SK-N-SH (cell line): Measurements from ENCODE around the gene SP100. TPM values are rescaled to one million over a fixed set of nuclear protein-coding genes. Genes with fewer than 3 reads are reported as not detected.

Experiments
- CTCF ChIA-PET: fragments of 300-600, 350-600 bp; formaldehyde crosslinking; extraction: SDS; loops from one replicate; lab custom pipeline; 2021; lab: Yijun Ruan, JAX
- POLR2A ChIA-PET: fragments of 350-600 bp; sonication (Branson Sonifier 250); formaldehyde crosslinking; extraction: SDS; loops from one replicate; lab custom pipeline; 2020; ENCODE audit warnings: antibody characterized with exemption, inconsistent platforms; lab: Yijun Ruan, JAX
- DNase-seq: peaks from one replicate; pipeline ENCODE4 v3.0.0; 2012
- H2AFZ ChIP-seq: fragments of 200-600 bp; sonication (generic); 2 replicates; pipeline ENCODE4 v1.8.1; 2016; ENCODE audit warnings: antibody characterized with exemption, mild to moderate bottlenecking, low read depth
- H3F3A ChIP-seq: fragments of 200-600 bp; sonication (generic); replicated peaks from 2 replicates; pipeline ENCODE3; 2016; ENCODE audit warnings: antibody characterized with exemption, mild to moderate bottlenecking; ENCODE audit not compliant: insufficient read depth
- H3K27ac ChIP-seq, 2 experiments: fragments of 200-500 bp in 1 of 2; fragments of 200-600 bp in 1 of 2; sonication (Bioruptor generic) in 1 of 2; sonication (generic), shearing (Covaris generic) in 1 of 2; 2 replicates each; pipeline versions ENCODE4 v1.5.1 to v1.6.1; 2014 to 2016; ENCODE audit warnings: low read depth in 2 of 2, inconsistent platforms in 1 of 2, low read length in 1 of 2, mild to moderate bottlenecking in 1 of 2, mixed read lengths in 1 of 2
- H3K27me3 ChIP-seq: fragments of 200-600 bp; sonication (generic), shearing (Covaris generic); 2 replicates; pipeline ENCODE4 v1.6.1; 2016; ENCODE audit warnings: mixed run types; ENCODE audit not compliant: insufficient read depth
- H3K36me3 ChIP-seq, 2 experiments: fragments of 200-500 bp in 1 of 2; fragments of 200-600 bp in 1 of 2; sonication (Bioruptor generic) in 1 of 2; sonication (generic) in 1 of 2; replicated peaks in 1 of 2; 2 replicates each; pipeline versions ENCODE3 to v1.5.1; 2014 to 2016; ENCODE audit warnings: low read length in 1 of 2, mild to moderate bottlenecking in 1 of 2; ENCODE audit not compliant: insufficient read depth in 2 of 2, control insufficient read depth in 1 of 2
- H3K4me1 ChIP-seq, 2 experiments: fragments of 200-500 bp in 1 of 2; fragments of 200-600 bp in 1 of 2; sonication (Bioruptor generic) in 1 of 2; sonication (generic), shearing (Covaris generic) in 1 of 2; 2 replicates each; pipeline versions ENCODE4 v1.5.1 to v1.6.1; 2014 to 2016; ENCODE audit warnings: low read depth in 1 of 2, low read length in 1 of 2, mixed run types in 1 of 2; ENCODE audit not compliant: insufficient read depth in 2 of 2, control insufficient read depth in 1 of 2
- H3K4me2 ChIP-seq: fragments of 200-600 bp; sonication (generic), shearing (Covaris generic); 2 replicates; pipeline ENCODE4 v1.6.1; 2017; ENCODE audit warnings: mixed run types
- H3K4me3 ChIP-seq, 2 experiments: fragments of 200-500 bp in 1 of 2; fragments of 200-600 bp in 1 of 2; sonication (Bioruptor generic) in 1 of 2; sonication (generic), shearing (Covaris generic) in 1 of 2; 2 replicates each; pipeline versions ENCODE4 v1.5.1 to v1.8.1; 2014 to 2016; ENCODE audit warnings: low read depth in 2 of 2, inconsistent platforms in 1 of 2, low read length in 1 of 2, mild to moderate bottlenecking in 1 of 2, mixed read lengths in 1 of 2, moderate library complexity in 1 of 2
- H3K79me2 ChIP-seq: fragments of 200-600 bp; sonication (generic); 2 replicates; pipeline ENCODE4 v1.8.1; 2017; ENCODE audit warnings: mild to moderate bottlenecking; ENCODE audit not compliant: insufficient read depth
- H3K9ac ChIP-seq: fragments of 200-600 bp; sonication (generic); 2 replicates; pipeline ENCODE4 v1.6.1; 2017; ENCODE audit warnings: mixed run types
- H3K9me2 ChIP-seq: fragments of 200-600 bp; sonication (generic); 2 replicates; pipeline ENCODE4 v1.6.1; 2017; ENCODE audit warnings: mixed run types
- H3K9me3 ChIP-seq: fragments of 200-600 bp; sonication (generic); 2 replicates; pipeline ENCODE4 v1.6.1; 2017; ENCODE audit warnings: mixed run types, mild to moderate bottlenecking, moderate library complexity
- H4K20me1 ChIP-seq: fragments of 200-600 bp; sonication (generic); 2 replicates; pipeline ENCODE4 v1.6.1; 2017; ENCODE audit warnings: mild to moderate bottlenecking, mixed run types; ENCODE audit not compliant: insufficient read depth
- FOSL2 ChIP-seq: IDR thresholded peaks from 2 replicates; pipeline ENCODE4 v1.4.0; 2012; ENCODE audit warnings: low read depth, mild to moderate bottlenecking, moderate library complexity, borderline replicate concordance
- FOXJ3 ChIP-seq: sonication (generic); formaldehyde crosslinking; IDR thresholded peaks from 2 replicates; pipeline ENCODE4 v1.5.1; 2020; ENCODE audit warnings: mild to moderate bottlenecking, missing genetic modification reagents
- FOXM1 ChIP-seq: IDR thresholded peaks from 2 replicates; pipeline ENCODE4 v1.4.0; 2012; ENCODE audit warnings: low read depth, mild to moderate bottlenecking
- GATA2 ChIP-seq: sonication (generic); formaldehyde crosslinking; IDR thresholded peaks from 2 replicates; pipeline ENCODE4 v1.5.0; 2020; ENCODE audit warnings: mild to moderate bottlenecking, missing genetic modification reagents
- JUND ChIP-seq: IDR thresholded peaks from 2 replicates; pipeline ENCODE4 v1.4.0; 2012
- POLR2AphosphoS5 ChIP-seq: IDR thresholded peaks from 2 replicates; pipeline ENCODE4 v1.6.1; 2012; ENCODE audit warnings: low read depth, low read length
- RAD21 ChIP-seq: IDR thresholded peaks from 2 replicates; pipeline ENCODE4 v1.6.1; 2012; ENCODE audit warnings: mild to moderate bottlenecking, low read length
- RCOR1 ChIP-seq: fragments of 150-350 bp; IDR thresholded peaks from 2 replicates; pipeline ENCODE4 v1.6.1; 2017; ENCODE audit warnings: antibody characterized with exemption, low read length
- RFX5 ChIP-seq: IDR thresholded peaks from 2 replicates; pipeline ENCODE4 v1.6.1; 2012; ENCODE audit warnings: mild to moderate bottlenecking, improper control_type of control experiment, low read length
- SMC3 ChIP-seq: IDR thresholded peaks from 2 replicates; pipeline ENCODE4 v1.6.1; 2012; ENCODE audit warnings: low read depth, low read length, improper control_type of control experiment
- TAF1 ChIP-seq: IDR thresholded peaks from 2 replicates; pipeline ENCODE4 v1.6.1; 2012; ENCODE audit warnings: low read depth, mild to moderate bottlenecking, low read length, moderate library complexity, borderline replicate concordance
- TCF12 ChIP-seq: IDR thresholded peaks from 2 replicates; pipeline ENCODE4 v1.4.0; 2012
- TEAD4 ChIP-seq: IDR thresholded peaks from 2 replicates; pipeline ENCODE4 v1.4.0; 2012; ENCODE audit warnings: mild to moderate bottlenecking, borderline replicate concordance; ENCODE audit not compliant: insufficient read depth
- polyA plus RNA-seq, 3 experiments: library from polyadenylated mRNA; depleted of rRNA; stranded (reverse); fragments of >200 nt; gene quantifications; 2 replicates each; pipeline ENCODE4 v1.2.3, GENCODE V29; 2012
- TF ChIP-seq, protein P1 (sequence below): IDR thresholded peaks from 2 replicates; pipeline ENCODE4 v1.4.0; 2012; ENCODE audit warnings: low read depth, borderline replicate concordance
- TF ChIP-seq, protein P2 (sequence below): IDR thresholded peaks from 2 replicates; pipeline ENCODE4 v1.6.1; 2012; ENCODE audit warnings: mild to moderate bottlenecking, low read depth, low read length, moderate library complexity
- TF ChIP-seq, protein P3 (sequence below): IDR thresholded peaks from 2 replicates; pipeline ENCODE4 v1.4.0; 2012; ENCODE audit warnings: low read depth, borderline replicate concordance
- TF ChIP-seq, protein P4 (sequence below): IDR thresholded peaks from 2 replicates; pipeline ENCODE4; 2012

The SP100 gene
- polyA plus RNA-seq, 1 of the 3 experiments (the other 2 are of a cell fraction), result 38.1 TPM

DNA sequence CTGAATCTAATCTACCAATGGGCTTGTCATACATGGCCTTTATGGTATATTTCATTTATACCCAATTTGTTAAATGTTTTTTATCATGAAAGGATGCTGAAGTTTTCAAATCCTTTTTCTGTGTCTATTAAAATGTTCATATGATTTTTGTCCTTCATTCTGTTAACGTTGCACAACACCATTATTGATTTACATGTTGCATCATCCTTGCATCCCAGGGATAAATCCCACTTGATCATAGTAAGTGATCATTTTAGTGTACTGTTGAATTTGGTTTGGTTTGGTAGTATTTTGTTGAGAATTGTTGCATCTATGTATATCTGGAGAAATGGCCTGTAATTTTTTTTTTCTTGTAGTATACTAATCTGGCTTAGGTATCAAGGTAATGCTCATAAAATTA is 9.4 kb downstream of the SP100 start (continued):
- TF ChIP-seq JUND (no peak), GATA2 (no peak), RAD21 (no peak), FOXJ3 (CRISPR knock-in tag) (no peak), RCOR1 (no peak), FOXM1 (no peak)
- TF ChIP-seq, protein P1, sequence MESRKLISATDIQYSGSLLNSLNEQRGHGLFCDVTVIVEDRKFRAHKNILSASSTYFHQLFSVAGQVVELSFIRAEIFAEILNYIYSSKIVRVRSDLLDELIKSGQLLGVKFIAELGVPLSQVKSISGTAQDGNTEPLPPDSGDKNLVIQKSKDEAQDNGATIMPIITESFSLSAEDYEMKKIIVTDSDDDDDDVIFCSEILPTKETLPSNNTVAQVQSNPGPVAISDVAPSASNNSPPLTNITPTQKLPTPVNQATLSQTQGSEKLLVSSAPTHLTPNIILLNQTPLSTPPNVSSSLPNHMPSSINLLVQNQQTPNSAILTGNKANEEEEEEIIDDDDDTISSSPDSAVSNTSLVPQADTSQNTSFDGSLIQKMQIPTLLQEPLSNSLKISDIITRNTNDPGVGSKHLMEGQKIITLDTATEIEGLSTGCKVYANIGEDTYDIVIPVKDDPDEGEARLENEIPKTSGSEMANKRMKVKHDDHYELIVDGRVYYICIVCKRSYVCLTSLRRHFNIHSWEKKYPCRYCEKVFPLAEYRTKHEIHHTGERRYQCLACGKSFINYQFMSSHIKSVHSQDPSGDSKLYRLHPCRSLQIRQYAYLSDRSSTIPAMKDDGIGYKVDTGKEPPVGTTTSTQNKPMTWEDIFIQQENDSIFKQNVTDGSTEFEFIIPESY, result no peak
- TF ChIP-seq, all 33 proteins: peak for 0

DNA sequence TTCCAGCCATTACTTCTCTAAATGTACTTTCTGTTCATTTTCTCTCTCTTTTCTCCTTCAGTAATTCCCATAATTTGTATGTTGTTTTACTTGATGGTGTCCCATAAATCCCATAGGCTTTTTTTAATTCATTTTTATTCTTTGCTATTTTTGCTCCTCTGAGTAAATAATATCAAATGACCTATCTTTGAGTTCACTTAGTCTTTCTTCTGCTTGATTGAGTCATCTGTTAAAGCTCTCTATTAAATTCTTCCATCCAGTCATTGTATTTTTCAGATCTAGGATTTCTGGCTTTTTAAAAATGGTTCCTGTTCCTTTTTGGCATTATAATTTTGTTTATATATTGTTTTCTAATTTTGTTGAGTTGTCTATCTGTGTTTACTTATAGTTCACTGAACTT is 13.5 kb downstream of the SP100 start:
- peaks cover 6% of the 10 kb centered on the region for H3F3A ChIP-seq
- no peak overlapping the region for H3K4me2 ChIP-seq
- TF ChIP-seq FOXJ3 (CRISPR knock-in tag) (no peak), RAD21 (no peak), FOSL2 (no peak), TCF12 (no peak), TAF1 (no peak), POLR2AphosphoS5 (no peak), TEAD4 (no peak), RFX5 (no peak), SMC3 (no peak)
- TF ChIP-seq, protein P2, sequence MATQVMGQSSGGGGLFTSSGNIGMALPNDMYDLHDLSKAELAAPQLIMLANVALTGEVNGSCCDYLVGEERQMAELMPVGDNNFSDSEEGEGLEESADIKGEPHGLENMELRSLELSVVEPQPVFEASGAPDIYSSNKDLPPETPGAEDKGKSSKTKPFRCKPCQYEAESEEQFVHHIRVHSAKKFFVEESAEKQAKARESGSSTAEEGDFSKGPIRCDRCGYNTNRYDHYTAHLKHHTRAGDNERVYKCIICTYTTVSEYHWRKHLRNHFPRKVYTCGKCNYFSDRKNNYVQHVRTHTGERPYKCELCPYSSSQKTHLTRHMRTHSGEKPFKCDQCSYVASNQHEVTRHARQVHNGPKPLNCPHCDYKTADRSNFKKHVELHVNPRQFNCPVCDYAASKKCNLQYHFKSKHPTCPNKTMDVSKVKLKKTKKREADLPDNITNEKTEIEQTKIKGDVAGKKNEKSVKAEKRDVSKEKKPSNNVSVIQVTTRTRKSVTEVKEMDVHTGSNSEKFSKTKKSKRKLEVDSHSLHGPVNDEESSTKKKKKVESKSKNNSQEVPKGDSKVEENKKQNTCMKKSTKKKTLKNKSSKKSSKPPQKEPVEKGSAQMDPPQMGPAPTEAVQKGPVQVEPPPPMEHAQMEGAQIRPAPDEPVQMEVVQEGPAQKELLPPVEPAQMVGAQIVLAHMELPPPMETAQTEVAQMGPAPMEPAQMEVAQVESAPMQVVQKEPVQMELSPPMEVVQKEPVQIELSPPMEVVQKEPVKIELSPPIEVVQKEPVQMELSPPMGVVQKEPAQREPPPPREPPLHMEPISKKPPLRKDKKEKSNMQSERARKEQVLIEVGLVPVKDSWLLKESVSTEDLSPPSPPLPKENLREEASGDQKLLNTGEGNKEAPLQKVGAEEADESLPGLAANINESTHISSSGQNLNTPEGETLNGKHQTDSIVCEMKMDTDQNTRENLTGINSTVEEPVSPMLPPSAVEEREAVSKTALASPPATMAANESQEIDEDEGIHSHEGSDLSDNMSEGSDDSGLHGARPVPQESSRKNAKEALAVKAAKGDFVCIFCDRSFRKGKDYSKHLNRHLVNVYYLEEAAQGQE, result no peak
- TF ChIP-seq, protein P3, sequence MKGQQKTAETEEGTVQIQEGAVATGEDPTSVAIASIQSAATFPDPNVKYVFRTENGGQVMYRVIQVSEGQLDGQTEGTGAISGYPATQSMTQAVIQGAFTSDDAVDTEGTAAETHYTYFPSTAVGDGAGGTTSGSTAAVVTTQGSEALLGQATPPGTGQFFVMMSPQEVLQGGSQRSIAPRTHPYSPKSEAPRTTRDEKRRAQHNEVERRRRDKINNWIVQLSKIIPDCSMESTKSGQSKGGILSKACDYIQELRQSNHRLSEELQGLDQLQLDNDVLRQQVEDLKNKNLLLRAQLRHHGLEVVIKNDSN, result no peak
- TF ChIP-seq, protein P4, sequence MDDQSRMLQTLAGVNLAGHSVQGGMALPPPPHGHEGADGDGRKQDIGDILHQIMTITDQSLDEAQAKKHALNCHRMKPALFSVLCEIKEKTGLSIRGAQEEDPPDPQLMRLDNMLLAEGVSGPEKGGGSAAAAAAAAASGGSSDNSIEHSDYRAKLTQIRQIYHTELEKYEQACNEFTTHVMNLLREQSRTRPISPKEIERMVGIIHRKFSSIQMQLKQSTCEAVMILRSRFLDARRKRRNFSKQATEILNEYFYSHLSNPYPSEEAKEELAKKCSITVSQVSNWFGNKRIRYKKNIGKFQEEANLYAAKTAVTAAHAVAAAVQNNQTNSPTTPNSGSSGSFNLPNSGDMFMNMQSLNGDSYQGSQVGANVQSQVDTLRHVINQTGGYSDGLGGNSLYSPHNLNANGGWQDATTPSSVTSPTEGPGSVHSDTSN, result no peak
- TF ChIP-seq, protein P1, result no peak
- ChIA-PET CTCF (no interaction called here), POLR2A (no interaction called here)
- H3K27ac ChIP-seq, result no peak overlapping the region
- no peaks in the 10 kb centered on the region for H3K4me1 ChIP-seq
- H3K4me3 ChIP-seq, result no peak overlapping the region
- H2AFZ ChIP-seq, result no peak overlapping the region
- H3K9me3 ChIP-seq, result peaks cover 13% of the 10 kb centered on the region
- no peaks in the 10 kb centered on the region for H3K9me2 ChIP-seq
- H3K9ac ChIP-seq, result no peak overlapping the region
- H3K27me3 ChIP-seq, result no peaks in the 10 kb centered on the region
- peaks cover 99% of the 10 kb centered on the region for H3K79me2 ChIP-seq
- peaks cover 0 to 39% of the 10 kb centered on the region in 2 experiments for H3K36me3 ChIP-seq
- no peak for DNase-seq
- no peaks in the 10 kb centered on the region for H4K20me1 ChIP-seq
